ENCODE data around the gene FLT1.

DNA sequence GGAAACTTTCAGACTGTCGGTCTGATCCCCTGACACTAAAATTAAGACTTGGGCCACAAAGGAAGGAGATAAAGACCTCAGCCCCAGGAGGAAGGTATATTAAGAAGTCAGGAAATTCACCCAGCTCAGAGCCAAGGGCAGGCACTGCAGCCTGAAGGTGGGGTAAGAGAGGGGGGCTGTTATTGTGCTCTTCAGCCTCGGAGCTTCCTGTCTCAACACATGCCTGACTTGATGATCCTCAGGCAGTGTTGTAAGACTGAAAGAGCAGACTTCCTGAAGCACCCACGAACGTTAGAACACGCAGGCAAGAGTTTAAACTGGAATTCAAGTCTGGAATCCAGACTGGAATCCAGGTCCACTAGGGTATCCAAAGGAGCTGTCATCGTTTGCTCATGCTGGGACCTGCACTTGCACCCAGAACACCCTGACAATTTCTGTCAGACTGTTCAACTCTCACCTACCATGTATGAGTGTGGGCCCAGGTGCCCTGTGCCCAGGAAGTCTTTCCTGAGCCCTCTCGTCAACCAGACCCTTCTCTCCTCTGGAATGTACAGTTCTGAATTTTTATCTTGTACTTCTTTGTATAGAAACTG, 10.7 kb upstream of the FLT1 start:
- TF ChIP-seq POLR2A (IDR thresholded peaks at IDR 0.05) (no peak), POLR2AphosphoS5 (IDR thresholded peaks at IDR 0.05) (no peak)
- TF ChIP-seq, protein P1, sequence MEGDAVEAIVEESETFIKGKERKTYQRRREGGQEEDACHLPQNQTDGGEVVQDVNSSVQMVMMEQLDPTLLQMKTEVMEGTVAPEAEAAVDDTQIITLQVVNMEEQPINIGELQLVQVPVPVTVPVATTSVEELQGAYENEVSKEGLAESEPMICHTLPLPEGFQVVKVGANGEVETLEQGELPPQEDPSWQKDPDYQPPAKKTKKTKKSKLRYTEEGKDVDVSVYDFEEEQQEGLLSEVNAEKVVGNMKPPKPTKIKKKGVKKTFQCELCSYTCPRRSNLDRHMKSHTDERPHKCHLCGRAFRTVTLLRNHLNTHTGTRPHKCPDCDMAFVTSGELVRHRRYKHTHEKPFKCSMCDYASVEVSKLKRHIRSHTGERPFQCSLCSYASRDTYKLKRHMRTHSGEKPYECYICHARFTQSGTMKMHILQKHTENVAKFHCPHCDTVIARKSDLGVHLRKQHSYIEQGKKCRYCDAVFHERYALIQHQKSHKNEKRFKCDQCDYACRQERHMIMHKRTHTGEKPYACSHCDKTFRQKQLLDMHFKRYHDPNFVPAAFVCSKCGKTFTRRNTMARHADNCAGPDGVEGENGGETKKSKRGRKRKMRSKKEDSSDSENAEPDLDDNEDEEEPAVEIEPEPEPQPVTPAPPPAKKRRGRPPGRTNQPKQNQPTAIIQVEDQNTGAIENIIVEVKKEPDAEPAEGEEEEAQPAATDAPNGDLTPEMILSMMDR (IDR thresholded peaks at IDR 0.05): no peak

Data from breast epithelium (tissue), 3 donors.